ENCODE results near the gene CNTN4.

DNA sequence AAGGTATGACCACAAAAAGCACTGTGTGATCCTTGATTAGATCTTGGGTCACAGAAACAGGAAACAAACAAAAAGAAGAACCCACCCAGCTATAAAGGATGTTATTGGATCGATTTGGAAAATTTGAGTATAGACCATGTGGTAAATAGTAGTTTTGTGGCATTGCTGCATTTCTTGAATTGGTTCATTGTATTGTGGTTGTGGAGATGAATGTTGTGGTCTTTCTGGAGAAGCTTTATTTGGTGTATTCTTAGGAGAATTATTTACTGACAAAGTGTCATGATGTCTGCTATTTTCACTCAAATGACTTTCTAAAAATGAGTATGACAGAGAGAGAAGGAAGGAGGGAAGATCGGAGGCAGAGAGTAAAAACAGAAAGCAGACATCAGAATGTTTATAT is 406.2 kb downstream of the CNTN4 start:
- TF ChIP-seq EZH2 (optimal IDR thresholded peaks at IDR 0.05; ENCODE audit: low read depth, low read length): no peak
- TF ChIP-seq, protein P1, sequence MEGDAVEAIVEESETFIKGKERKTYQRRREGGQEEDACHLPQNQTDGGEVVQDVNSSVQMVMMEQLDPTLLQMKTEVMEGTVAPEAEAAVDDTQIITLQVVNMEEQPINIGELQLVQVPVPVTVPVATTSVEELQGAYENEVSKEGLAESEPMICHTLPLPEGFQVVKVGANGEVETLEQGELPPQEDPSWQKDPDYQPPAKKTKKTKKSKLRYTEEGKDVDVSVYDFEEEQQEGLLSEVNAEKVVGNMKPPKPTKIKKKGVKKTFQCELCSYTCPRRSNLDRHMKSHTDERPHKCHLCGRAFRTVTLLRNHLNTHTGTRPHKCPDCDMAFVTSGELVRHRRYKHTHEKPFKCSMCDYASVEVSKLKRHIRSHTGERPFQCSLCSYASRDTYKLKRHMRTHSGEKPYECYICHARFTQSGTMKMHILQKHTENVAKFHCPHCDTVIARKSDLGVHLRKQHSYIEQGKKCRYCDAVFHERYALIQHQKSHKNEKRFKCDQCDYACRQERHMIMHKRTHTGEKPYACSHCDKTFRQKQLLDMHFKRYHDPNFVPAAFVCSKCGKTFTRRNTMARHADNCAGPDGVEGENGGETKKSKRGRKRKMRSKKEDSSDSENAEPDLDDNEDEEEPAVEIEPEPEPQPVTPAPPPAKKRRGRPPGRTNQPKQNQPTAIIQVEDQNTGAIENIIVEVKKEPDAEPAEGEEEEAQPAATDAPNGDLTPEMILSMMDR (IDR thresholded peaks at IDR 0.05; ENCODE audit: low read length): no peak
